ENCODE results near the gene PTGS2. TPM values are rescaled to one million over a fixed set of nuclear protein-coding genes. Genes with fewer than 3 reads are reported as not detected.

PTGS2 gene
- total RNA-seq, 1 experiment from 2014 or later = 0.20 TPM

GRCh38 chr1:186659890-186660341 lies 20.3 kb downstream of the PTGS2 start:
- Mint-ChIP-seq H3K4me3 (no peak overlapping the region), H3K4me1 (peaks cover 12% of the 10 kb centered on the region), H3K27ac (no peak overlapping the region), H3K27me3 (ENCODE audit: low read depth) (no peaks in the 10 kb centered on the region), H3K36me3 (peaks cover 4% of the 10 kb centered on the region), H3K9me3 (peaks cover 14% of the 10 kb centered on the region)
- no peak for TF ChIP-seq ATF2 (CRISPR knock-in tag; IDR thresholded peaks at IDR 0.05; ENCODE audit: borderline replicate concordance, low read depth)
- TF ChIP-seq CBFB (CRISPR knock-in tag; IDR thresholded peaks at IDR 0.05; ENCODE audit: low read depth) = no peak
- no peak for TF ChIP-seq ERG (CRISPR knock-in tag; IDR thresholded peaks at IDR 0.05)
- no peak for TF ChIP-seq MLX (CRISPR knock-in tag; IDR thresholded peaks at IDR 0.05)
- TF ChIP-seq ZNF263 (CRISPR knock-in tag; IDR thresholded peaks at IDR 0.05; ENCODE audit: low read depth) = no peak
- no peak for TF ChIP-seq NFE2L1 (CRISPR knock-in tag; IDR thresholded peaks at IDR 0.05)
- no peak for TF ChIP-seq USF2 (CRISPR knock-in tag; IDR thresholded peaks at IDR 0.05)
- no peak for TF ChIP-seq MAX (CRISPR knock-in tag; IDR thresholded peaks at IDR 0.05)
- TF ChIP-seq ZNF532 (CRISPR knock-in tag; IDR thresholded peaks at IDR 0.05; ENCODE audit: borderline replicate concordance) = no peak
- DNase-seq (ENCODE audit: low spot score) (no peak), ATAC-seq (no peak)
- ChIA-PET POLR2A (no interaction called here), CTCF (no interaction called here)

GRCh38 chr1:186658999-186659398 lies 21.2 kb downstream of the PTGS2 start:
- no peak overlapping the region for H3K27ac Mint-ChIP-seq
- H3K27me3 Mint-ChIP-seq (ENCODE audit: low read depth) = no peaks in the 10 kb centered on the region
- H3K9me3 Mint-ChIP-seq = peaks cover 8% of the 10 kb centered on the region
- peaks cover 12% of the 10 kb centered on the region for H3K4me1 Mint-ChIP-seq
- ChIA-PET POLR2A (no interaction called here), CTCF (no interaction called here)
- H3K4me3 Mint-ChIP-seq = no peak overlapping the region
- DNase-seq (ENCODE audit: low spot score) = no peak
- H3K36me3 Mint-ChIP-seq = peaks cover 4% of the 10 kb centered on the region
- no peak for ATAC-seq
- no peak for TF ChIP-seq HMGXB4 (CRISPR knock-in tag; IDR thresholded peaks at IDR 0.05)
- TF ChIP-seq ZBTB43 (CRISPR knock-in tag; IDR thresholded peaks at IDR 0.05) = no peak
- TF ChIP-seq ZNF425 (CRISPR knock-in tag; conservative IDR thresholded peaks at IDR 0.05) = no peak
- TF ChIP-seq ZNF219 (CRISPR knock-in tag; IDR thresholded peaks at IDR 0.05; ENCODE audit: borderline replicate concordance) = no peak
- TF ChIP-seq CBFB (CRISPR knock-in tag; IDR thresholded peaks at IDR 0.05; ENCODE audit: low read depth) = no peak
- TF ChIP-seq ETV6 (CRISPR knock-in tag; IDR thresholded peaks at IDR 0.05) = no peak
- TF ChIP-seq ZNF532 (CRISPR knock-in tag; IDR thresholded peaks at IDR 0.05; ENCODE audit: borderline replicate concordance) = no peak

All from WTC11 (cell line).